GM18517 (cell line): ENCODE measurements around the gene ESPNL.
A peak's percentile ranks its signal among the peaks of the same experiment; 100 is the strongest.
"Not testable (repeated sequence)": the region's sequence is repeated elsewhere in the genome, so short reads cannot be mapped to it uniquely, and the experiment has no call there.

ENCODE experiments used
- ATAC-seq: cut with Tn5 transposase; IDR thresholded peaks from one replicate; pipeline ENCODE4 v1.9.1; 2021; ENCODE audit warnings: mild to moderate bottlenecking, moderate library complexity; ENCODE audit not compliant: unreplicated experiment

Gene ESPNL

DNA sequence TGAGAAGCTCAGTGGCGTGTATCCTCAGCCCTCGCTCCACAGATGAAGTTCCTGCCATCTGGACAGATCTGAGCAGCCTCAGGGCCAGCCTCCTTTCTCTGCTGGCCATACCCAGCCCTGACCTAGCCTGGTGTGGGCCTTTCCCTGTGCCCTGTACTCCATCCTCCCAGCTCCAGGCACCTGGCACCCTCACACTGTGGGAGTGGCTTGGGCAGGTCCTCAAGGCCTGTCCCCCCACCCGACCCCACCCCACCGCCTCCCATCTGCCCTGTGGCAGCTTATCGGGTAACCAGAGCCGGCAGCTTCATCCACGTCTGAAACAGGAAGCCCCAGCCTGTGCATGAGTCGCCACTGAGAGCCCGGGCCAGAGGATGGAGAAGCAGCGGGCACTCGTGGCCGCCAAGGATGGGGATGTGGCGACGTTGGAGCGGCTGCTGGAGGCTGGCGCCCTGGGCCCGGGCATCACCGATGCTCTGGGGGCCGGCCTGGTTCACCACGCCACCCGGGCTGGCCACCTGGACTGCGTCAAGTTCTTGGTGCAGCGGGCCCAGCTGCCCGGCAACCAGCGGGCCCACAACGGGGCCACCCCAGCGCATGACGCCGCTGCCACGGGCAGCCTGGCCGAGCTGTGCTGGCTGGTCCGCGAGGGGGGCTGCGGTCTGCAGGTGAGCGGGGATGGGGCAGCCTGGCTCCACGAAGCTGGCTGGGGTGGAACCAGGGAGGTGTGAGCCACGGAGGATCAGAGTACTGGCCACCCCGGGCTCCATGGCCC is at the start of gene ESPNL:
Gene ESPNL, plus strand, starts transcription at position 292 of the 772 bp plus-strand sequence. Its CDS starts 80 bp downstream, at position 372.
- no peak for ATAC-seq

GRCh38 chr2:238053191-238053776 is 46.9 kb upstream of the ESPNL start:
- ATAC-seq, result no peak

- ATAC-seq, result no peak
Measured at GRCh38 chr2:238055841-238056240, 44.3 kb upstream of the ESPNL start.

GRCh38 chr2:238057696-238058575 is 42.2 kb upstream of the ESPNL start:
- not testable (repeated sequence) for ATAC-seq

- no peak for ATAC-seq
Measured at GRCh38 chr2:238059505-238059904, 40.6 kb upstream of the ESPNL start.

- ATAC-seq, result no peak
Measured at GRCh38 chr2:238060096-238060541, 40.0 kb upstream of the ESPNL start.

GRCh38 chr2:238060542-238061314 is 39.4 kb upstream of the ESPNL start, which contains the start of gene SCLY:
TSS of gene SCLY (plus strand) at chr2:238061001. CDS start at chr2:238061055, 54 bp downstream.
- ATAC-seq, result peak; percentile 87

GRCh38 chr2:238061315-238062202 is 38.6 kb upstream of the ESPNL start:
- peak; percentile 17 for ATAC-seq

DNA sequence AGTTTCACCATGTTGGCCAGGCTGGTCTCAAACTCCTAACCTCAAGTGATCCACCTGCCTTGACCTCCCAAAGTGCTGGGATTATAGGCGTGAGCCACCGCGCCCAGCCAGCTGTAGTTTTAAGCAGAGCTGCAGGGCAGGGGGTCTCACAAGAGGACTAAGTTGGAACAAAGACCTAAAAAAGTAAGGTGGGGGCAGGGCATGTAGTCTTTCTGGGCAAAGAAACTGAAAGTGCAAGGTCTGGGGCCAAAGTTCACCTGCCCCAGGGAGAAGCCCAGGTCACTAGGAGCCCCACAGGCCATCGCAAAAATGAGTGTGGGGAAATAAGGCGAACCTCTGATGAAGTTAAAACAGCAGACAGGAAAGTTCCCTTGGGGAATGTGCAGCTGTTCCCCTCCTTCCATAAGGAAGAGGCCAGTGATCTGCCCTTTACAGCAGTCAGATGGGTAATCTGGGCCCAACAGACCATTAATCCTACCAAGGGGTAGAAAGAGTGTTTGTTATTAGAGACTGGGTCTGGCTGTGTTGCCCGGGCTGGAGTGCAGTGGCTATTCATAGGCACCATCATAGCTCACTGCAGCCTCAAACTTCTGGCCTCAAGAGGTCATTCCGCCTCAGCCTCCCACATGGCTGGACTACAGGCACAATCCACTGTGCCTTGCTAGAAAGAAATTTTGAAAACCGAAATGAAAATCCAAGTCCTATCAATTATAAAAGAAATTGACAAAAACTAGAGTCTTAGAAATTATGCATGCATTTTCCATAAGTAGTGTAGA is 36.5 kb upstream of the ESPNL start:
- no peak for ATAC-seq

GRCh38 chr2:238064376-238064775 is 35.8 kb upstream of the ESPNL start:
- ATAC-seq, result no peak

DNA sequence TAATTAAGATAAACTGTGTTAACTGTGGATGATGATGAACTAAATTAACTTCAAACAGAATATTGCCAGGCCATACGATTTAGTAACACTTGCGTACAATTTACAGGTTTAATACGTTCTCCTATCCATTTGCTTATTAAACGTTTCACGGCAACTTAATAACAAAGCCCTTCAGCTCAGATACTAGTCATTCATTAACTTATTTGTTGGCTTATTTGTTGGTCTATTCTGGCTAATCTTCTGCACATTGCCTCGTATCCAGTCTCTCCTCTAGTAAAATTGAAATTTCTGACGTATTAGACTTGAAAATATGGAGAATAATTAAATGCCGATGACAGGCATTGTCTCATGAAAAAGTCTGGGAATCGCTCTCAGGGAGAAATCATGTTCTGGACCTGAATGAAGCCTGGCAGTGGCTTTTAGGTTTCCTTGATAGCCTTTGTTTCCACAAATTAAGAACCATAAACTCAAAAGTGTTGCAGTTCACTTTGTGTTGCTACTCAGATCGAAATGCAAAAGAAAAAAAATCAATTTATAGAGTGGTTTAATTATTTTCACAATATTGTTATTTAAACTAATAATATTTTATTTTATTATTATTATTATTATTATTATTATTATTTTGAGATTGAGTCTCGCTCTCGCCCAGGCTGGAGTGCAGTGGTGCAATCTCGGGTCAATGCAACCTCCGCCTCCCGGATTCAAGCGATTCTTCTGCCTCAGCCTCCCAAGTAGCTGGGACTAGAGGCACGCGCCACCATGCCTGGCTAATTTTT is 34.9 kb upstream of the ESPNL start:
- ATAC-seq, result no peak

GRCh38 chr2:238066218-238066617 is 33.9 kb upstream of the ESPNL start:
- no peak for ATAC-seq

DNA sequence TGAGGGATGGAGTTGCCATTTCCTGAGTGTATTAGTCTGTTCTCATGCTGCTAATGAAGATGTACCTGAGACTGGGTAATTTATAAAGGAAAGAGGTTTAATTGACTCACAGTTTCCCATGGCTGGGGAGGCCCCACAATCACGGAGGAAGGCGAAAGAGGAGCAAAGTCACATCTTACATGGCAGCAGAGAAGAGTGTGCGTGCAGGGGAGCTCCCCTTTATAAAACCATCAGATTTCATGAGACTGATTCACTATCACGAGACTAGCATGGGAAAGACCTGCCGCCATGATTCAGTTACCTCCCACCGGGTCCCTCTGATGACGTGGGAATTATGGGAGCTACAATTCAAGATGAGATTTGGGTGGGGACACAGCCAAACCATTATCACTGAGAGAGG is 33.4 kb upstream of the ESPNL start:
- not testable (repeated sequence) for ATAC-seq

GRCh38 chr2:238067939-238068338 is 32.2 kb upstream of the ESPNL start:
- no peak for ATAC-seq

DNA sequence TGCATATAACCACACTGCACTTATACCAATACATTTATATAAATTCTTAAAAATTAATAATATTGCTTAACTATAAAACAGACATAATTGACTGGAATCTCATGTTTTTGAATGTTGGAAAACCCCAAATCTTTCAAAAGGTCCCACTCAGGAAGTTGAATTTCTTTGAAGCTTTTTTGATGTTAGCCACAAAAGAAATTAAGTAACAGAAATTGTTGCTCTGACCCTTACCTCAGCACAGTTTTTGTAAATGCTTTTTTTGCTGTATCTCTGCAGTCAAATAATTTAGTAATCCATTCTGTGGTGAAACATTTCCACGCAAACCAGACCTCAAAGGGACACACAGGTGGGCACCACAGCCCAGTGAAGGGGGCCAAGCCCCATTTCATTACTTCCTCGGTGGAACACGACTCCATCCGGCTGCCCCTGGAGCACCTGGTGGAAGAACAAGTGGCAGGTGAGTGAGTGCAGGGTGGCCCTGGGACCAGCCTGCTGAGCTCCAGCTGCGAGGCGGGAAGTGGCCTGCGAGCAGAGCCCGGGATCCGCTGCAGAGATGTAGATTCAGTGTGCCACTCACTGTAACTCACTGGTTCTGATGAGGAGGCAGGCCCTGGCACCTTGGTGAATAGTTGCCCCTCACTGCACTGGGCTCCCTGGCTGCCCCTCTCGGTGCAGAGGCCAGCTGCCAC is 31.0 kb upstream of the ESPNL start:
- ATAC-seq, result no peak

DNA sequence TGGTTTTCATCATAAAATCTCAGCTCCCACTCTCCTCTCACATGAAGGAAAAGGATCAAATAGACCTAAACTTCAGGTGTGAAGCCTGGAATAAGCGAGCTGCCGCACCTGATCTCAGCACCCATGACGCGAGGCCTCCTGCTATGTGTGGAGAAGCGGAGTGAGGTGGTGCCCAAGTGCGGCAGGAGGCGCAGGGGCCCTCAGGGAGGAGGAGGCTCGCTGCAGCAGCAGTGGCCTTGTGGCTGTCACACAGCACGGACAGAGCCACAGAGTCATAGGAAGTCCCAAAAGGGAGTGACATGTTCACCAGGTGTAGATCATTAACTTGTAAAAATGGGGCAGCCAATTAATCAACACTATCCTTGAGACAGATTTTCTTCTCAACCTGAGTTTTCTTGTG is 30.3 kb upstream of the ESPNL start:
- no peak for ATAC-seq

DNA sequence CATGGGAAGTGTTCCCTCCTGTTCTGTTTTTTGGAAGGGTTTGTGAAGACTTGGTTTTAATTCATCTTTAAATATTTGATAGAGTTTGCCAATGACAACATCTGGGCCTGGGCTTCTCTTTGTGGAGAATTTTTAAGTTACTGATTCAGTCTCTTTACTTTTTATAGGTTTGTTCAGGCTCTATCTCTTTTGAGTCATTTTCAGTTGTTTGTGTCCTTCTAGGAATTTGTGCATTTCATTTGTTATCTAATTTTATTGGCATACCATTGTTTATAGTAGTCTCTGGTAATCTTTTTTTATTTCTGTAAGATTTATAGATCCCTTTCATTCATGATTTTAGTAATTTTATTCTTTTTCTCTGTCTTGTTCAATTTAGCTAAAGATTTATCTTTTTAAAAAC is 24.7 kb upstream of the ESPNL start:
- ATAC-seq, result no peak

- ATAC-seq, result no peak
Measured at GRCh38 chr2:238077292-238077691, 22.8 kb upstream of the ESPNL start.
